H1 (cell line): Measurements from ENCODE around the gene INPP4A. TPM values are rescaled to one million over a fixed set of nuclear protein-coding genes. Genes with fewer than 3 reads are reported as not detected.

Experiments
- SRF ChIP-seq: IDR thresholded peaks from 2 replicates; pipeline ENCODE4 v1.6.1; 2011; ENCODE audit warnings: mild to moderate bottlenecking, low read depth, low read length, moderate library complexity
- ZNF274 ChIP-seq: IDR thresholded peaks from 2 replicates; pipeline ENCODE4 v1.7.0; 2012; ENCODE audit warnings: low read length, borderline replicate concordance; ENCODE audit errors: extremely low read depth
- polyA plus RNA-seq, 7 experiments: library from polyadenylated mRNA; depleted of rRNA in 3 of 7; stranded (reverse) in 5 of 7; unstranded in 2 of 7; fragments of >200 nt in 5 of 7; fragments of 200-250 nt in 2 of 7; gene quantifications; 1 replicate in 5 of 7; 2 replicates in 1 of 7; 4 replicates in 1 of 7; pipeline versions ENCODE4 v1.2.1 to v1.2.3, GENCODE V29; 2011 to 2013; ENCODE audit warnings: missing spikeins in 2 of 7, mixed read lengths in 2 of 7
- total RNA-seq: library from RNA; stranded (reverse); fragmentation: NEBNext Ultra II Directional; extraction: Animal tissue kit (Norgen Biotek cat#: 25700); gene quantifications from 2 replicates; pipeline ENCODE4 v1.2.1, GENCODE V29; 2021

Gene INPP4A
- total and polyA plus RNA-seq, 2 of the 8 experiments (the other 6 are each of a cell fraction or from before 2014, with no cell fraction given) = 25.6 to 34.3 TPM

DNA sequence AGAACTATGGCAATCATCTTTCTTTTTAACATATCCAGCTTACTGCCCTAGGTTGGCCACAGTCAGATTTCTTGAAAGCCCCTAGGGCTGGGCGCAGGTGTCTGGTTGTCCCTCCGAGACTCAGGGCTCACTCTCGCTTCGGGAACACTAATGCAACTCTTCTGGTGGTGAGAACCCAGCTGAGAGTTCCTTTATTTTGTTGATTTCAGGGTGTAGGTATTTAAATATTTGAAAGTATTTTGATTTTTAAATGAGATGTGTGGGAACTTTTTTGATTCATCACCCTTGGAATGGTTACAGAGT lies 40.7 kb downstream of the INPP4A start (continued):
- TF ChIP-seq ZNF274 (no peak), SRF (no peak)
